22Rv1 (cell line): Measurements from ENCODE around the gene SNF8.
A peak's percentile ranks its signal among the peaks of the same experiment; 100 is the strongest.

Source experiments
- H3K27ac ChIP-seq: fragments of 450-650 bp; 2 replicates; pipeline ENCODE4 v1.5.1; 2017
- CTCF ChIP-seq: fragments of 450-650 bp; IDR thresholded peaks from 2 replicates; pipeline ENCODE4 v1.5.1; 2017; ENCODE audit warnings: mild to moderate bottlenecking
- ZFX ChIP-seq: fragments of 450-650 bp; IDR thresholded peaks from 2 replicates; pipeline ENCODE4 v1.6.1; 2017; ENCODE audit warnings: antibody characterized with exemption, borderline replicate concordance

SNF8 gene

GRCh38 chr17:48944515-48945260 lies at the start of gene SNF8:
SNF8 (minus strand) TSS chr17:48944842; CDS start chr17:48944734, 108 bp downstream.
- H3K27ac ChIP-seq: peak within 1 kb of the TSS; percentile 81
- TF ChIP-seq ZFX (no peak), CTCF (no peak)

- no peak overlapping the region for H3K27ac ChIP-seq
- TF ChIP-seq CTCF (no peak), ZFX (no peak)
Measured at GRCh38 chr17:48993951-48994350, 49.3 kb upstream of the SNF8 start.

GRCh38 chr17:48993305-48993704 lies 48.7 kb upstream of the SNF8 start:
- H3K27ac ChIP-seq: no peak overlapping the region
- TF ChIP-seq ZFX: no peak
- TF ChIP-seq CTCF: no peak

- no peak for TF ChIP-seq CTCF
- no peak for TF ChIP-seq ZFX
- no peak overlapping the region for H3K27ac ChIP-seq
Measured at GRCh38 chr17:48992444-48992843, 47.8 kb upstream of the SNF8 start.

GRCh38 chr17:48990882-48991357 lies 46.3 kb upstream of the SNF8 start:
- H3K27ac ChIP-seq: no peak overlapping the region
- TF ChIP-seq ZFX (no peak), CTCF (no peak)

- H3K27ac ChIP-seq: no peak overlapping the region
- TF ChIP-seq ZFX (no peak), CTCF (no peak)
Measured at GRCh38 chr17:48989100-48989499, 44.5 kb upstream of the SNF8 start.

- TF ChIP-seq ZFX (no peak), CTCF (no peak)
Measured at GRCh38 chr17:48985436-48986245, 41.0 kb upstream of the SNF8 start.

More at GRCh38 chr17:48985436-48986245, 41.0 kb upstream of the SNF8 start:
- H3K27ac ChIP-seq: no peak overlapping the region
